Activated CD4-positive, alpha-beta T cell treated with anti-CD3 and anti-CD28 coated beads, Interleukin-2, amount 50 U/mL, for 24 hours (primary cell): Measurements from ENCODE around the gene MOCOS.

Experiments
- DNase-seq, 2 donors: peaks; one replicate each; pipeline ENCODE4 v3.0.0-alpha.2; 2020; ENCODE audit warnings: low read depth in 1 of 2, low spot score in 1 of 2

MOCOS gene

GRCh38 chr18:36179562-36180355, 7.5 kb upstream of the MOCOS start:
- no peak for DNase-seq

GRCh38 chr18:36181441-36181840, 5.9 kb upstream of the MOCOS start:
- no peak for DNase-seq

- no peak for DNase-seq
These were observed 5.3 kb upstream of the MOCOS start for GRCh38 chr18:36181898-36182506.

GRCh38 chr18:36183033-36183432, 4.3 kb upstream of the MOCOS start:
- DNase-seq, result no peak

- no peak for DNase-seq
These were observed 3.3 kb upstream of the MOCOS start for GRCh38 chr18:36183987-36184386.

- no peak for DNase-seq
These were observed 2.1 kb upstream of the MOCOS start for GRCh38 chr18:36185157-36185556.

- DNase-seq, result no peak
These were observed 1.3 kb upstream of the MOCOS start for GRCh38 chr18:36185901-36186460.

- no peak for DNase-seq
These were observed 670 bp upstream of the MOCOS start for GRCh38 chr18:36186461-36187192.

GRCh38 chr18:36187826-36188721, 777 bp downstream of the MOCOS start:
- no peak for DNase-seq

GRCh38 chr18:36188916-36189315, 1.6 kb downstream of the MOCOS start:
- no peak for DNase-seq

- no peak for DNase-seq
These were observed 2.2 kb downstream of the MOCOS start for GRCh38 chr18:36189486-36189885.

GRCh38 chr18:36191286-36191685, 4.0 kb downstream of the MOCOS start:
- no peak for DNase-seq

GRCh38 chr18:36191711-36192110, 4.4 kb downstream of the MOCOS start:
- DNase-seq, result no peak

- DNase-seq, result no peak
These were observed 7.5 kb downstream of the MOCOS start for GRCh38 chr18:36194600-36195315.

- no peak for DNase-seq
These were observed 8.3 kb downstream of the MOCOS start for GRCh38 chr18:36195427-36196122.

- DNase-seq, result no peak
These were observed 9.1 kb downstream of the MOCOS start for GRCh38 chr18:36196238-36196995.

GRCh38 chr18:36197511-36198166, 10.3 kb downstream of the MOCOS start:
- no peak for DNase-seq

- no peak for DNase-seq
These were observed 12.5 kb downstream of the MOCOS start for GRCh38 chr18:36199691-36200295.
